Liver (tissue), 9 donors: ENCODE data around the gene KAZN. TPM values are rescaled to one million over a fixed set of nuclear protein-coding genes. Genes with fewer than 3 reads are reported as not detected.

Experiments
- DNase-seq: peaks from one replicate; pipeline ENCODE4 v3.0.0-alpha.2; 2017; ENCODE audit warnings: low spot score
- H3K27ac ChIP-seq, 2 donors: one replicate each; pipeline ENCODE4 v1.7.0; 2013; ENCODE audit warnings: inconsistent platforms in 2 of 2, low read length in 2 of 2, control low read depth in 1 of 2, low read depth in 1 of 2, mild to moderate bottlenecking in 1 of 2
- H3K27me3 ChIP-seq, 4 donors: one replicate each; pipeline versions ENCODE4 v1.6.1 to v1.7.0; 2013; ENCODE audit warnings: low read length in 3 of 4, inconsistent platforms in 1 of 4, mild to moderate bottlenecking in 1 of 4, moderate library complexity in 1 of 4; ENCODE audit not compliant: control insufficient read depth in 4 of 4, insufficient read depth in 4 of 4
- H3K36me3 ChIP-seq, 4 donors: one replicate each; pipeline versions ENCODE4 v1.6.1 to v1.7.0; 2013; ENCODE audit warnings: low read length in 3 of 4, mild to moderate bottlenecking in 3 of 4, low read depth in 1 of 4, moderate library complexity in 1 of 4; ENCODE audit not compliant: control insufficient read depth in 4 of 4, insufficient read depth in 3 of 4
- H3K4me1 ChIP-seq, 4 donors: one replicate each; pipeline versions ENCODE4 v1.6.1 to v1.7.0; 2013; ENCODE audit warnings: low read length in 3 of 4, mild to moderate bottlenecking in 3 of 4, moderate library complexity in 1 of 4; ENCODE audit not compliant: control insufficient read depth in 4 of 4, insufficient read depth in 4 of 4
- H3K4me3 ChIP-seq, 3 donors: one replicate each; pipeline versions ENCODE4 v1.6.1 to v1.7.0; 2013; ENCODE audit warnings: low read length in 3 of 3, control low read depth in 1 of 3, low read depth in 1 of 3, mild to moderate bottlenecking in 1 of 3
- H3K9ac ChIP-seq, 2 donors: one replicate each; pipeline ENCODE4 v1.7.0; 2013; ENCODE audit warnings: low read length in 2 of 2, mild to moderate bottlenecking in 2 of 2, moderate library complexity in 2 of 2, control low read depth in 1 of 2, low read depth in 1 of 2
- H3K9me3 ChIP-seq, 4 donors: one replicate each; pipeline versions ENCODE4 v1.6.1 to v1.7.0; 2013; ENCODE audit warnings: low read length in 3 of 4; ENCODE audit not compliant: control insufficient read depth in 4 of 4
- ATF3 ChIP-seq: IDR thresholded peaks from 2 replicates; pipeline ENCODE4 v1.6.1; 2016; ENCODE audit warnings: antibody characterized with exemption
- CTCF ChIP-seq: fragments of 150-350 bp; IDR thresholded peaks from 2 replicates; pipeline ENCODE4 v1.5.1; 2017; ENCODE audit warnings: improper control_type of control experiment, low read depth, low read length; ENCODE audit not compliant: missing input control
- FOXA1 ChIP-seq: IDR thresholded peaks from 2 replicates; pipeline ENCODE4 v1.6.1; 2016; ENCODE audit warnings: antibody characterized with exemption
- FOXA2 ChIP-seq: IDR thresholded peaks from 2 replicates; pipeline ENCODE4 v1.6.1; 2016; ENCODE audit warnings: antibody characterized with exemption
- GABPA ChIP-seq, 2 donors: IDR thresholded peaks in 1 of 2; conservative IDR thresholded peaks in 1 of 2; 2 replicates each; pipeline ENCODE4 v1.6.1; 2016; ENCODE audit warnings: antibody characterized with exemption in 2 of 2, mild to moderate bottlenecking in 1 of 2, moderate library complexity in 1 of 2
- HNF4A ChIP-seq, 2 donors: conservative IDR thresholded peaks; 2 replicates each; pipeline ENCODE4 v1.6.1; 2016; ENCODE audit warnings: antibody characterized with exemption in 2 of 2, mild to moderate bottlenecking in 2 of 2
- HNF4G ChIP-seq: IDR thresholded peaks from 2 replicates; pipeline ENCODE4 v1.6.1; 2016; ENCODE audit warnings: antibody characterized with exemption
- JUND ChIP-seq, 2 donors: IDR thresholded peaks; 2 replicates each; pipeline ENCODE4 v1.6.1; 2016; ENCODE audit warnings: antibody characterized with exemption in 2 of 2
- MAX ChIP-seq: IDR thresholded peaks from 2 replicates; pipeline ENCODE4 v1.6.1; 2016; ENCODE audit warnings: antibody characterized with exemption
- NR2F2 ChIP-seq: IDR thresholded peaks from 2 replicates; pipeline ENCODE4 v1.6.1; 2016; ENCODE audit warnings: antibody characterized with exemption
- RAD21 ChIP-seq, 2 donors: IDR thresholded peaks; 2 replicates each; pipeline ENCODE4 v1.6.1; 2016; ENCODE audit warnings: antibody characterized with exemption in 2 of 2, mild to moderate bottlenecking in 2 of 2
- REST ChIP-seq: IDR thresholded peaks from 2 replicates; pipeline ENCODE4 v1.6.1; 2016; ENCODE audit warnings: antibody characterized with exemption, mild to moderate bottlenecking
- RXRA ChIP-seq, 2 donors: IDR thresholded peaks; 2 replicates each; pipeline ENCODE4 v1.6.1; 2017 to 2018; ENCODE audit warnings: antibody characterized with exemption in 2 of 2, mild to moderate bottlenecking in 1 of 2
- SP1 ChIP-seq: IDR thresholded peaks from 2 replicates; pipeline ENCODE4 v1.6.1; 2018; ENCODE audit warnings: antibody characterized with exemption, mild to moderate bottlenecking
- TAF1 ChIP-seq: conservative IDR thresholded peaks from 2 replicates; pipeline ENCODE4 v1.6.1; 2016; ENCODE audit warnings: antibody characterized with exemption, mild to moderate bottlenecking
- YY1 ChIP-seq: IDR thresholded peaks from 2 replicates; pipeline ENCODE4 v1.6.1; 2016; ENCODE audit warnings: antibody characterized with exemption, mild to moderate bottlenecking
- ZBTB33 ChIP-seq: IDR thresholded peaks from 2 replicates; pipeline ENCODE4 v1.6.1; 2016; ENCODE audit warnings: antibody characterized with exemption
- WGBS: extraction: QIAGEN DNeasy Blood & Tissue Kit; methylation state at CpG from one replicate; pipeline ENCODE4 v1.1.7; 2013; 5-methylcytosine and 5-hydroxymethylcytosine counted together
- polyA plus RNA-seq, 2 donors: library from polyadenylated mRNA; stranded (reverse) in 1 of 2; unstranded in 1 of 2; fragments of 200-250 nt in 1 of 2; fragments of >200 nt in 1 of 2; fragmentation: Nextera tagmentation in 1 of 2; extraction: Ambion mirVana in 1 of 2; gene quantifications; one replicate each; pipeline versions ENCODE4 v1.2.1 to v1.2.3, GENCODE V29; 2013 to 2015
- total RNA-seq, 2 donors: library from RNA; depleted of rRNA; stranded (reverse); fragments of >200 nt; gene quantifications; one replicate each; pipeline ENCODE4 v1.2.3, GENCODE V29; 2014
- donor health status: healthy.
- donor health status: healthy.
- donor health status: healthy.
- donor health status: healthy.
- donor health status: healthy.

The KAZN gene
- total and polyA plus RNA-seq, 4 donors = 1.9 to 6.9 (median 2.4) TPM

GRCh38 chr1:15102646-15103045, 504.2 kb downstream of the KAZN start:
- Histone ChIP-seq H3K4me1 (no peaks in the 10 kb centered on the region), H3K4me3 (no peak overlapping the region), H3K9ac (no peak overlapping the region), H3K9me3 (peaks cover 0 to 2% (median 0%) of the 10 kb centered on the region in 4 donors), H3K27me3 (peaks cover 0 to 4% (median 3%) of the 10 kb centered on the region in 4 donors), H3K36me3 (no peaks in the 10 kb centered on the region), H3K27ac (no peak overlapping the region)
- TF ChIP-seq YY1 (no peak), CTCF (no peak), ATF3 (no peak), JUND (IDR thresholded peaks at IDR 0.05) (no peak), RAD21 (IDR thresholded peaks at IDR 0.05) (no peak), MAX (no peak), FOXA2 (no peak), TAF1 (no peak), HNF4A (conservative IDR thresholded peaks at IDR 0.05) (no peak), NR2F2 (no peak), ZBTB33 (no peak), HNF4G (no peak), GABPA (IDR thresholded peaks at IDR 0.05 in 1 of 2, conservative IDR thresholded peaks at IDR 0.05 in 1 of 2) (no peak), FOXA1 (no peak), REST (no peak)
- 85% methylated on average over 9 of the region's 9 CpGs for WGBS
- no peak for DNase-seq

GRCh38 chr1:15103211-15103610, 504.7 kb downstream of the KAZN start:
- Histone ChIP-seq H3K36me3 (no peaks in the 10 kb centered on the region), H3K9me3 (peaks cover 0 to 2% (median 0%) of the 10 kb centered on the region in 4 donors), H3K4me1 (no peaks in the 10 kb centered on the region), H3K27me3 (peaks cover 0 to 4% (median 3%) of the 10 kb centered on the region in 4 donors), H3K4me3 (no peak overlapping the region), H3K27ac (no peak overlapping the region), H3K9ac (no peak overlapping the region)
- DNase-seq = no peak
- WGBS = 90% methylated on average over 17 of the region's 17 CpGs
- no peak for TF ChIP-seq JUND (IDR thresholded peaks at IDR 0.05)
- TF ChIP-seq HNF4A (conservative IDR thresholded peaks at IDR 0.05) = no peak
- TF ChIP-seq SP1 = no peak
- no peak for TF ChIP-seq RXRA (IDR thresholded peaks at IDR 0.05)
- no peak for TF ChIP-seq NR2F2
- no peak for TF ChIP-seq TAF1
- no peak for TF ChIP-seq ZBTB33
- TF ChIP-seq YY1 = no peak
- TF ChIP-seq FOXA1 = no peak
- no peak for TF ChIP-seq FOXA2
- no peak for TF ChIP-seq REST
